Panc1 (cell line): ENCODE measurements around the gene MIPOL1.

ENCODE experiments used
- POLR2AphosphoS5 ChIP-seq: IDR thresholded peaks from 2 replicates; pipeline ENCODE4 v1.6.1; 2012; ENCODE audit warnings: mild to moderate bottlenecking, low read depth, low read length, moderate library complexity
- SIN3A ChIP-seq: IDR thresholded peaks from 2 replicates; pipeline ENCODE4 v1.6.1; 2012; ENCODE audit warnings: low read depth, mild to moderate bottlenecking, low read length, moderate library complexity, borderline replicate concordance; ENCODE audit not compliant: insufficient read depth
- TCF7L2 ChIP-seq: IDR thresholded peaks from 2 replicates; pipeline ENCODE4 v1.6.1; 2011; ENCODE audit warnings: mild to moderate bottlenecking, low read depth, low read length, inconsistent platforms
- TF ChIP-seq, protein P1 (sequence below): fragments of 450-650 bp; IDR thresholded peaks from 2 replicates; pipeline ENCODE4 v1.5.1; 2017; ENCODE audit warnings: mild to moderate bottlenecking
- TF ChIP-seq, protein P2 (sequence below), 2 experiments: IDR thresholded peaks; 2 replicates each; pipeline ENCODE4 v1.6.1; 2011 to 2012; ENCODE audit warnings: low read depth in 2 of 2, control low read depth in 1 of 2, low read length in 1 of 2, mild to moderate bottlenecking in 1 of 2, moderate library complexity in 1 of 2; ENCODE audit not compliant: insufficient read depth in 1 of 2

DNA sequence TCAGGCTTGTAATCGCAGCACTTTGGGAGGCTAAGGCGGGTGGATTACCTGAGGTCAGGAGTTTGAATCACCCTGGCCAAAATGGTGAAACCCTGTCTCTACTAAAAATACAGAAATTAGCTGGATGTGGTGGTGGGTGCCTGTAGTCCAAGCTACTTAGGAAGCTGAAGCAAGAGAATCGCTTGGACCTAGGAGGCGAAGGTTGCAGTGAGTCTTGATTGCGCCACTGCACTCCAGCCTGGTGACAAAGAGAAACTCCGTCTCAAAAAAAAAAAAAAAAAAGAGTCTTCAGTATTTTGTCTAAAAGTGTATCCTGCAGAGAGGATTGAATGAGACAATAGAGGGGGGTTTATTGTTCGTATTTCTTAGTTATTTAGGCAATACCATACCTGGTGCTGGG lies 372.0 kb downstream of the MIPOL1 start:
- TF ChIP-seq, protein P1, sequence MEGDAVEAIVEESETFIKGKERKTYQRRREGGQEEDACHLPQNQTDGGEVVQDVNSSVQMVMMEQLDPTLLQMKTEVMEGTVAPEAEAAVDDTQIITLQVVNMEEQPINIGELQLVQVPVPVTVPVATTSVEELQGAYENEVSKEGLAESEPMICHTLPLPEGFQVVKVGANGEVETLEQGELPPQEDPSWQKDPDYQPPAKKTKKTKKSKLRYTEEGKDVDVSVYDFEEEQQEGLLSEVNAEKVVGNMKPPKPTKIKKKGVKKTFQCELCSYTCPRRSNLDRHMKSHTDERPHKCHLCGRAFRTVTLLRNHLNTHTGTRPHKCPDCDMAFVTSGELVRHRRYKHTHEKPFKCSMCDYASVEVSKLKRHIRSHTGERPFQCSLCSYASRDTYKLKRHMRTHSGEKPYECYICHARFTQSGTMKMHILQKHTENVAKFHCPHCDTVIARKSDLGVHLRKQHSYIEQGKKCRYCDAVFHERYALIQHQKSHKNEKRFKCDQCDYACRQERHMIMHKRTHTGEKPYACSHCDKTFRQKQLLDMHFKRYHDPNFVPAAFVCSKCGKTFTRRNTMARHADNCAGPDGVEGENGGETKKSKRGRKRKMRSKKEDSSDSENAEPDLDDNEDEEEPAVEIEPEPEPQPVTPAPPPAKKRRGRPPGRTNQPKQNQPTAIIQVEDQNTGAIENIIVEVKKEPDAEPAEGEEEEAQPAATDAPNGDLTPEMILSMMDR, result no peak
- TF ChIP-seq POLR2AphosphoS5, result no peak
- TF ChIP-seq, protein P2, sequence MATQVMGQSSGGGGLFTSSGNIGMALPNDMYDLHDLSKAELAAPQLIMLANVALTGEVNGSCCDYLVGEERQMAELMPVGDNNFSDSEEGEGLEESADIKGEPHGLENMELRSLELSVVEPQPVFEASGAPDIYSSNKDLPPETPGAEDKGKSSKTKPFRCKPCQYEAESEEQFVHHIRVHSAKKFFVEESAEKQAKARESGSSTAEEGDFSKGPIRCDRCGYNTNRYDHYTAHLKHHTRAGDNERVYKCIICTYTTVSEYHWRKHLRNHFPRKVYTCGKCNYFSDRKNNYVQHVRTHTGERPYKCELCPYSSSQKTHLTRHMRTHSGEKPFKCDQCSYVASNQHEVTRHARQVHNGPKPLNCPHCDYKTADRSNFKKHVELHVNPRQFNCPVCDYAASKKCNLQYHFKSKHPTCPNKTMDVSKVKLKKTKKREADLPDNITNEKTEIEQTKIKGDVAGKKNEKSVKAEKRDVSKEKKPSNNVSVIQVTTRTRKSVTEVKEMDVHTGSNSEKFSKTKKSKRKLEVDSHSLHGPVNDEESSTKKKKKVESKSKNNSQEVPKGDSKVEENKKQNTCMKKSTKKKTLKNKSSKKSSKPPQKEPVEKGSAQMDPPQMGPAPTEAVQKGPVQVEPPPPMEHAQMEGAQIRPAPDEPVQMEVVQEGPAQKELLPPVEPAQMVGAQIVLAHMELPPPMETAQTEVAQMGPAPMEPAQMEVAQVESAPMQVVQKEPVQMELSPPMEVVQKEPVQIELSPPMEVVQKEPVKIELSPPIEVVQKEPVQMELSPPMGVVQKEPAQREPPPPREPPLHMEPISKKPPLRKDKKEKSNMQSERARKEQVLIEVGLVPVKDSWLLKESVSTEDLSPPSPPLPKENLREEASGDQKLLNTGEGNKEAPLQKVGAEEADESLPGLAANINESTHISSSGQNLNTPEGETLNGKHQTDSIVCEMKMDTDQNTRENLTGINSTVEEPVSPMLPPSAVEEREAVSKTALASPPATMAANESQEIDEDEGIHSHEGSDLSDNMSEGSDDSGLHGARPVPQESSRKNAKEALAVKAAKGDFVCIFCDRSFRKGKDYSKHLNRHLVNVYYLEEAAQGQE (IDR thresholded peaks at IDR 0.05; ENCODE audit: insufficient read depth in 1 of 2, low read depth in 2 of 2, low read length in 1 of 2), result no peak
- TF ChIP-seq TCF7L2, result no peak
- TF ChIP-seq SIN3A, result no peak
